HepG2 (cell line): ENCODE results near the gene TOMM20. TPM values are rescaled to one million over a fixed set of nuclear protein-coding genes. Genes with fewer than 3 reads are reported as not detected.
A peak's percentile ranks its signal among the peaks of the same experiment; 100 is the strongest.

ENCODE experiments used
- ARID3A ChIP-seq: IDR thresholded peaks from 2 replicates; pipeline ENCODE4 v1.6.1; 2012; ENCODE audit warnings: low read depth, low read length, improper control_type of control experiment
- ARNT2 ChIP-seq: sonication (generic); formaldehyde crosslinking; IDR thresholded peaks from 2 replicates; pipeline ENCODE4 v1.8.0; 2022; ENCODE audit warnings: mild to moderate bottlenecking, low read depth, missing genetic modification reagents, moderate library complexity
- GTF2F1 ChIP-seq: fragments of 150-350 bp; IDR thresholded peaks from 2 replicates; pipeline ENCODE4 v1.6.1; 2014; ENCODE audit warnings: low read length
- MEIS2 ChIP-seq: sonication (generic); formaldehyde crosslinking; IDR thresholded peaks from 2 replicates; pipeline ENCODE4 v1.9.0; 2021; ENCODE audit warnings: mild to moderate bottlenecking, missing genetic modification reagents
- MIXL1 ChIP-seq: IDR thresholded peaks from 2 replicates; pipeline ENCODE4 v1.6.1; 2016
- MTF1 ChIP-seq: sonication (generic); formaldehyde crosslinking; IDR thresholded peaks from 2 replicates; pipeline ENCODE4 v1.5.0; 2020; ENCODE audit warnings: missing genetic modification reagents
- MXD1 ChIP-seq: sonication (generic); formaldehyde crosslinking; IDR thresholded peaks from 2 replicates; pipeline ENCODE4 v1.4.0; 2020; ENCODE audit warnings: mild to moderate bottlenecking, missing genetic modification reagents
- MYNN ChIP-seq: sonication (generic); formaldehyde crosslinking; IDR thresholded peaks from 2 replicates; pipeline ENCODE4 v1.4.0; 2020; ENCODE audit warnings: mild to moderate bottlenecking, low read depth, missing genetic modification reagents
- NCOA2 ChIP-seq: sonication (generic); formaldehyde crosslinking; IDR thresholded peaks from 2 replicates; pipeline ENCODE4 v1.8.0; 2022; ENCODE audit warnings: inconsistent platforms
- NR2F6 ChIP-seq, 2 experiments: IDR thresholded peaks; 2 replicates each; pipeline ENCODE4 v1.6.1; 2016; ENCODE audit warnings: antibody characterized with exemption in 1 of 2, mild to moderate bottlenecking in 1 of 2
- RELA ChIP-seq: sonication (generic); formaldehyde crosslinking; IDR thresholded peaks from 2 replicates; pipeline ENCODE4 v1.4.0; 2020; ENCODE audit warnings: missing genetic modification reagents
- RERE ChIP-seq: IDR thresholded peaks from 2 replicates; pipeline ENCODE4 v1.6.1; 2016; ENCODE audit warnings: low read depth, missing genetic modification reagents, missing compliant biosample characterization
- SIX4 ChIP-seq: sonication (generic); formaldehyde crosslinking; IDR thresholded peaks from 2 replicates; pipeline ENCODE4 v1.4.0; 2020; ENCODE audit warnings: missing genetic modification reagents
- SMAD1 ChIP-seq: sonication (generic); formaldehyde crosslinking; IDR thresholded peaks from 2 replicates; pipeline ENCODE4 v1.4.0; 2020; ENCODE audit warnings: missing genetic modification reagents, low read depth, mild to moderate bottlenecking, borderline replicate concordance
- TFDP1 ChIP-seq: IDR thresholded peaks from 2 replicates; pipeline ENCODE4 v1.6.1; 2016; ENCODE audit warnings: missing compliant biosample characterization, missing genetic modification reagents, borderline replicate concordance
- ZFP36L2 ChIP-seq: sonication (generic); formaldehyde crosslinking; IDR thresholded peaks from 2 replicates; pipeline ENCODE4 v1.4.0; 2020; ENCODE audit warnings: missing genetic modification reagents
- ZFP90 ChIP-seq: sonication (generic); formaldehyde crosslinking; IDR thresholded peaks from 2 replicates; pipeline ENCODE4 v1.8.0; 2022; ENCODE audit warnings: missing genetic modification reagents, mild to moderate bottlenecking, inconsistent platforms, borderline replicate concordance
- ZNF136 ChIP-seq: sonication (generic); formaldehyde crosslinking; IDR thresholded peaks from 2 replicates; pipeline ENCODE4 v1.8.1; 2022; ENCODE audit warnings: low read depth, mild to moderate bottlenecking, moderate library complexity, missing genetic modification reagents
- ZNF205 ChIP-seq: IDR thresholded peaks from 2 replicates; pipeline ENCODE4 v1.6.1; 2018; ENCODE audit warnings: missing biosample characterization, missing genetic modification reagents
- ZNF572 ChIP-seq: sonication (generic); formaldehyde crosslinking; IDR thresholded peaks from 2 replicates; pipeline ENCODE4 v1.5.1; 2020; ENCODE audit warnings: mild to moderate bottlenecking, missing genetic modification reagents
- ZSCAN29 ChIP-seq: sonication (generic); formaldehyde crosslinking; conservative IDR thresholded peaks from 2 replicates; pipeline ENCODE4 v1.4.0; 2020; ENCODE audit warnings: mild to moderate bottlenecking, missing genetic modification reagents
- polyA plus RNA-seq, 8 experiments: library from polyadenylated mRNA; depleted of rRNA in 3 of 8; stranded (reverse) in 7 of 8; unstranded in 1 of 8; fragments of >200 nt; fragmentation: Illumina TruSeq in 4 of 8; extraction: Trizol in 4 of 8; gene quantifications; 2 replicates each; pipeline versions ENCODE4 v1.2.1 to v1.2.3, GENCODE V29; 2011 to 2016; ENCODE audit warnings: low read depth in 4 of 8, missing spikeins in 1 of 8, mixed read lengths in 1 of 8; ENCODE audit not compliant: insufficient read depth in 1 of 8
- total RNA-seq, 5 experiments: library from RNA; depleted of rRNA; stranded (reverse); fragments of >200 nt; fragmentation: Illumina TruSeq; extraction: Trizol; gene quantifications; 2 replicates each; pipeline ENCODE4 v1.2.3, GENCODE V29; 2016; ENCODE audit warnings: low read depth in 1 of 5

Gene TOMM20
- total and polyA plus RNA-seq, 2 of the 13 experiments (the other 11 are each of a cell fraction or from before 2014, with no cell fraction given), result 153 to 376 TPM

- TF ChIP-seq ZFP36L2 (CRISPR knock-in tag), result no peak
- TF ChIP-seq ZNF205 (CRISPR knock-in tag), result peak; percentile 9; the same call in 1 of the 2 replicates
- TF ChIP-seq ZSCAN29 (CRISPR knock-in tag), result no peak
- no peak for TF ChIP-seq SMAD1 (CRISPR knock-in tag)
- peak; percentile 85; the same call in 1 of the 2 replicates for TF ChIP-seq SIX4
- peak; percentile 91 for TF ChIP-seq NCOA2 (CRISPR knock-in tag)
- TF ChIP-seq ARNT2 (CRISPR knock-in tag), result peak; percentile 76
- TF ChIP-seq ZNF136 (CRISPR knock-in tag), result 0 out of 2 replicates have a peak, but pooled peaks have one; percentile 5
- TF ChIP-seq GTF2F1, result no peak
- no peak for TF ChIP-seq ZNF572
- TF ChIP-seq MYNN (CRISPR knock-in tag), result no peak
- peak; percentile 84; the same call in 1 of the 2 replicates for TF ChIP-seq ARID3A
- peak; percentile 95 for TF ChIP-seq MIXL1 (CRISPR knock-in tag)
- TF ChIP-seq MXD1 (CRISPR knock-in tag), result no peak
- peak; percentile 98 for TF ChIP-seq NR2F6 (IDR thresholded peaks at IDR 0.05)
- TF ChIP-seq NR2F6 (CRISPR knock-in tag; IDR thresholded peaks at IDR 0.05), result peak; percentile 99
- peak; percentile 94 for TF ChIP-seq RERE (CRISPR knock-in tag)
- TF ChIP-seq RELA (CRISPR knock-in tag), result no peak
- no peak for TF ChIP-seq MTF1 (CRISPR knock-in tag)
- peak; percentile 46; the same call in 1 of the 2 replicates for TF ChIP-seq TFDP1
- peak; percentile 85 for TF ChIP-seq MEIS2 (CRISPR knock-in tag)
- TF ChIP-seq ZFP90 (CRISPR knock-in tag), result 0 out of 2 replicates have a peak, but pooled peaks have one; percentile 91
These were observed 60.2 kb downstream of the TOMM20 start (continued) for GRCh38 chr1:235068158-235069121.
